ENCODE data around the gene TCAF1.

GRCh38 chr7:143850682-143851081, 51.3 kb downstream of the TCAF1 start:
- TF ChIP-seq CTCF (IDR thresholded peaks at IDR 0.05; ENCODE audit: low read length) (no peak), EZH2 (optimal IDR thresholded peaks at IDR 0.05; ENCODE audit: low read depth, low read length) (no peak)
